Neural progenitor cell (in vitro differentiated cells): Measurements from ENCODE around the gene KAT2B. TPM values are rescaled to one million over a fixed set of nuclear protein-coding genes. Genes with fewer than 3 reads are reported as not detected.
A peak's percentile ranks its signal among the peaks of the same experiment; 100 is the strongest.

Experiments
- DNase-seq: peaks from one replicate; pipeline ENCODE4 v3.0.0-alpha.2; 2016; ENCODE audit warnings: low spot score
- H2AFZ ChIP-seq: fragments of 200-600 bp; sonication (generic); replicated peaks from 2 replicates; pipeline ENCODE4 v1.6.1; 2016; ENCODE audit warnings: antibody characterized with exemption
- H3F3A ChIP-seq: fragments of 200-600 bp; sonication (generic); 2 replicates; pipeline ENCODE4 v1.6.1; 2016; ENCODE audit warnings: antibody characterized with exemption, low read depth
- H3K27ac ChIP-seq: fragments of 200-600 bp; sonication (generic); 2 replicates; pipeline ENCODE4 v1.5.1; 2016; ENCODE audit warnings: mild to moderate bottlenecking
- H3K27me3 ChIP-seq: fragments of 200-600 bp; sonication (generic); 2 replicates; pipeline ENCODE4 v1.6.1; 2016; ENCODE audit warnings: mild to moderate bottlenecking, moderate library complexity
- H3K36me3 ChIP-seq: fragments of 200-600 bp; sonication (generic); 2 replicates; pipeline ENCODE4 v1.5.1; 2016
- H3K4me1 ChIP-seq: fragments of 200-600 bp; sonication (generic); 2 replicates; pipeline ENCODE4 v1.6.1; 2016; ENCODE audit warnings: mixed run types
- H3K4me2 ChIP-seq: fragments of 200-600 bp; sonication (generic); 2 replicates; pipeline ENCODE4 v1.6.1; 2016
- H3K4me3 ChIP-seq: fragments of 200-600 bp; sonication (generic); 2 replicates; pipeline ENCODE4 v1.5.1; 2016
- H3K79me2 ChIP-seq: fragments of 200-600 bp; sonication (generic); 2 replicates; pipeline ENCODE4 v1.6.1; 2016; ENCODE audit warnings: low read depth
- H3K9ac ChIP-seq: fragments of 200-600 bp; sonication (generic); 2 replicates; pipeline ENCODE4 v1.6.1; 2016
- H3K9me3 ChIP-seq: fragments of 200-600 bp; sonication (generic); 2 replicates; pipeline ENCODE4 v1.5.1; 2016; ENCODE audit warnings: low read depth
- H4K20me1 ChIP-seq: fragments of 200-600 bp; sonication (generic); 2 replicates; pipeline ENCODE4 v1.6.1; 2016; ENCODE audit warnings: low read depth
- H3K27ac Mint-ChIP-seq: 3 replicates; pipeline ENCODE4 v1.8.0; 2021; ENCODE audit warnings: mixed read lengths
- H3K27me3 Mint-ChIP-seq: 2 replicates; pipeline ENCODE4 v1.8.0; 2022; ENCODE audit warnings: low read depth, mild to moderate bottlenecking, inconsistent platforms, moderate library complexity, mixed read lengths; ENCODE audit not compliant: insufficient read depth
- H3K36me3 Mint-ChIP-seq: 3 replicates; pipeline ENCODE4 v1.8.0; 2021; ENCODE audit warnings: mixed read lengths
- H3K4me1 Mint-ChIP-seq: 3 replicates; pipeline ENCODE4 v1.8.0; 2021; ENCODE audit warnings: mixed read lengths
- H3K4me3 Mint-ChIP-seq: 3 replicates; pipeline ENCODE4 v1.8.0; 2021; ENCODE audit warnings: mild to moderate bottlenecking, moderate library complexity, mixed read lengths
- H3K9me3 Mint-ChIP-seq: 3 replicates; pipeline ENCODE4 v1.8.0; 2020; ENCODE audit warnings: mixed read lengths
- CTCF ChIP-seq: fragments of 200-600 bp; sonication (generic); IDR thresholded peaks from 2 replicates; pipeline ENCODE4 v1.5.1; 2017; ENCODE audit warnings: antibody characterized with exemption, mild to moderate bottlenecking
- EZH2 ChIP-seq: fragments of 200-600 bp; sonication (generic); IDR thresholded peaks from 2 replicates; pipeline ENCODE4 v1.6.1; 2017; ENCODE audit warnings: antibody characterized with exemption, mild to moderate bottlenecking, moderate library complexity
- EZH2phosphoT487 ChIP-seq: fragments of 200-600 bp; sonication (generic); IDR thresholded peaks from 2 replicates; pipeline ENCODE4 v1.6.1; 2017; ENCODE audit warnings: antibody characterized with exemption
- total RNA-seq: library from RNA; depleted of rRNA; stranded (reverse); fragments of >200 nt; gene quantifications from 2 replicates; pipeline ENCODE4 v1.2.3, GENCODE V29; 2015; ENCODE audit warnings: low replicate concordance

KAT2B gene
- total RNA-seq, 1 donor from 2014 or later, result 21.6 TPM

GRCh38 chr3:20107722-20108121 lies 67.5 kb downstream of the KAT2B start:
- Mint-ChIP-seq H3K4me3 (no peak overlapping the region), H3K27me3 (peaks cover 2% of the 10 kb centered on the region), H3K27ac (no peak overlapping the region), H3K4me1 (no peaks in the 10 kb centered on the region), H3K9me3 (no peaks in the 10 kb centered on the region), H3K36me3 (no peaks in the 10 kb centered on the region)
- no peak for DNase-seq
- peaks cover 3% of the 10 kb centered on the region for H3F3A ChIP-seq
- H3K27ac ChIP-seq, result no peak overlapping the region
- H3K79me2 ChIP-seq, result no peaks in the 10 kb centered on the region
- no peak overlapping the region for H3K4me3 ChIP-seq
- H3K9me3 ChIP-seq, result no peaks in the 10 kb centered on the region
- no peaks in the 10 kb centered on the region for H3K36me3 ChIP-seq
- no peaks in the 10 kb centered on the region for H3K4me1 ChIP-seq
- no peak overlapping the region for H3K4me2 ChIP-seq
- H4K20me1 ChIP-seq, result no peaks in the 10 kb centered on the region
- H3K27me3 ChIP-seq, result no peaks in the 10 kb centered on the region
- no peak overlapping the region for H3K9ac ChIP-seq
- TF ChIP-seq EZH2 (no peak), EZH2phosphoT487 (no peak), CTCF (no peak)
- no peak overlapping the region for H2AFZ ChIP-seq

- no peaks in the 10 kb centered on the region for H3K27me3 ChIP-seq
- no peaks in the 10 kb centered on the region for H3K79me2 ChIP-seq
- H3K4me2 ChIP-seq, result no peak overlapping the region
- Mint-ChIP-seq H3K9me3 (no peaks in the 10 kb centered on the region), H3K36me3 (no peaks in the 10 kb centered on the region), H3K27me3 (peaks cover 2% of the 10 kb centered on the region), H3K4me1 (no peaks in the 10 kb centered on the region), H3K4me3 (no peak overlapping the region), H3K27ac (no peak overlapping the region)
- no peaks in the 10 kb centered on the region for H3K36me3 ChIP-seq
- TF ChIP-seq CTCF, result no peak
- no peak for TF ChIP-seq EZH2phosphoT487
- no peak for TF ChIP-seq EZH2
- H2AFZ ChIP-seq, result no peak overlapping the region
- DNase-seq, result no peak
- no peaks in the 10 kb centered on the region for H3K4me1 ChIP-seq
- no peaks in the 10 kb centered on the region for H3K9me3 ChIP-seq
- no peak overlapping the region for H3K27ac ChIP-seq
- H3K9ac ChIP-seq, result no peak overlapping the region
- no peaks in the 10 kb centered on the region for H4K20me1 ChIP-seq
- no peak overlapping the region for H3K4me3 ChIP-seq
- peaks cover 3% of the 10 kb centered on the region for H3F3A ChIP-seq
Measured at GRCh38 chr3:20108869-20109268, 68.6 kb downstream of the KAT2B start.

GRCh38 chr3:20110826-20111225 lies 70.6 kb downstream of the KAT2B start:
- Histone ChIP-seq H3K27me3 (no peaks in the 10 kb centered on the region), H3K4me3 (no peak overlapping the region), H2AFZ (no peak overlapping the region), H3K9ac (no peak overlapping the region), H3K36me3 (no peaks in the 10 kb centered on the region), H3K9me3 (no peaks in the 10 kb centered on the region), H3K4me2 (no peak overlapping the region), H3K79me2 (no peaks in the 10 kb centered on the region), H4K20me1 (no peaks in the 10 kb centered on the region), H3K27ac (no peak overlapping the region), H3F3A (no peaks in the 10 kb centered on the region), H3K4me1 (no peaks in the 10 kb centered on the region)
- no peaks in the 10 kb centered on the region for H3K4me1 Mint-ChIP-seq
- no peak overlapping the region for H3K4me3 Mint-ChIP-seq
- H3K36me3 Mint-ChIP-seq, result no peaks in the 10 kb centered on the region
- peaks cover 2% of the 10 kb centered on the region for H3K27me3 Mint-ChIP-seq
- no peak for DNase-seq
- no peak overlapping the region for H3K27ac Mint-ChIP-seq
- H3K9me3 Mint-ChIP-seq, result no peaks in the 10 kb centered on the region
- no peak for TF ChIP-seq CTCF

- Histone ChIP-seq H3F3A (no peaks in the 10 kb centered on the region), H2AFZ (no peak overlapping the region), H4K20me1 (no peaks in the 10 kb centered on the region), H3K79me2 (no peaks in the 10 kb centered on the region), H3K9me3 (no peaks in the 10 kb centered on the region), H3K4me3 (no peak overlapping the region), H3K9ac (no peak overlapping the region), H3K27me3 (no peaks in the 10 kb centered on the region), H3K4me1 (no peaks in the 10 kb centered on the region), H3K27ac (no peak overlapping the region), H3K36me3 (no peaks in the 10 kb centered on the region), H3K4me2 (no peak overlapping the region)
- H3K27ac Mint-ChIP-seq, result no peak overlapping the region
- H3K9me3 Mint-ChIP-seq, result no peaks in the 10 kb centered on the region
- no peak overlapping the region for H3K4me3 Mint-ChIP-seq
- no peaks in the 10 kb centered on the region for H3K4me1 Mint-ChIP-seq
- H3K36me3 Mint-ChIP-seq, result no peaks in the 10 kb centered on the region
- TF ChIP-seq CTCF (no peak), EZH2phosphoT487 (no peak), EZH2 (no peak)
- peak; percentile 2 for DNase-seq
- H3K27me3 Mint-ChIP-seq, result peaks cover 2% of the 10 kb centered on the region
Measured at GRCh38 chr3:20111836-20112235, 71.6 kb downstream of the KAT2B start.
